ENCODE results near the gene GPR146. TPM values are rescaled to one million over a fixed set of nuclear protein-coding genes. Genes with fewer than 3 reads are reported as not detected.

The GPR146 gene
- total and polyA plus RNA-seq, 2 of the 8 experiments (the other 6 are each of a cell fraction or from before 2014, with no cell fraction given), result 1.8 to 2.7 TPM

DNA sequence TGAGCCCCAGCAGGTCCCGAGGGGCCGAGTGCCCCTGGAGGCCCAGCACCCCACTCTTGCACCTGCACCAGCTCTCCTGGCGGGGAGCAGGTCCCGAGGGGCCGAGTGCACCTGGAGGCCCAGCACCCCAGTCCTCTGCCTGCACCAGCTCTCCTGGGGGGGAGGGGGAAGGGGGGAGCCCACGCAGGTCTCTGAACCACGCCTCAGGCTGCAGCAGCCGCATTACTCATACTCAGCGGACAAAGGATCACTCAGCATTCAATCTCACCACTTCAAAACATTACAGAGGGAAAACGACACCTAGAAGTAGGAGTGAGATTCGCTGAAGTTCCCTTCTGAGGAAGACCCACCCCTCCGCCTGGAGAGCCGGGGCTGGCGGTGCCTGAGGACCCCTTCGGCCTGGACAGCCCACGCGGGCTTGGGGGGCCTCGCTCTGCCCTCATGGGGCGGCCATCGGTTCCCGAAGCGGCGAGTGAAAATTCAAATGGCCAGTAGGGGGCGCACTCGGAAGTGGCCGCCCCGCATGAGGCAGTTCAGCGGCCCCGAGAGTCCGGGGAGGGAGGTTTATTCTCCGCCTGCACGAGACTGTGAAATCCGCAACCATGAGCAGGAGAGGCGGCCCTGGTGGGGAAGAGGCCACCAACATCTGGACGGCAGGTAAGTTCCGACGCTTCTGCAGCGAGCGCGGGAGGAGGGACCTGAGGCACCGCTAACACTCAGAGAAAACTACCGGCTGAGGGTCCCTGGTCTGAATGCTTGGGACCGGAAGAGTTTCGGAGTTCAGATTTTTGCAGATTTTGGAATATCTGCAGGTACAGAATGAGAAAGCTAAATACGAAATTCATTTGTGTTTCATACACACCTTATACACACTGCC is 42.5 kb downstream of the GPR146 start (continued):
- TF ChIP-seq, protein P1, sequence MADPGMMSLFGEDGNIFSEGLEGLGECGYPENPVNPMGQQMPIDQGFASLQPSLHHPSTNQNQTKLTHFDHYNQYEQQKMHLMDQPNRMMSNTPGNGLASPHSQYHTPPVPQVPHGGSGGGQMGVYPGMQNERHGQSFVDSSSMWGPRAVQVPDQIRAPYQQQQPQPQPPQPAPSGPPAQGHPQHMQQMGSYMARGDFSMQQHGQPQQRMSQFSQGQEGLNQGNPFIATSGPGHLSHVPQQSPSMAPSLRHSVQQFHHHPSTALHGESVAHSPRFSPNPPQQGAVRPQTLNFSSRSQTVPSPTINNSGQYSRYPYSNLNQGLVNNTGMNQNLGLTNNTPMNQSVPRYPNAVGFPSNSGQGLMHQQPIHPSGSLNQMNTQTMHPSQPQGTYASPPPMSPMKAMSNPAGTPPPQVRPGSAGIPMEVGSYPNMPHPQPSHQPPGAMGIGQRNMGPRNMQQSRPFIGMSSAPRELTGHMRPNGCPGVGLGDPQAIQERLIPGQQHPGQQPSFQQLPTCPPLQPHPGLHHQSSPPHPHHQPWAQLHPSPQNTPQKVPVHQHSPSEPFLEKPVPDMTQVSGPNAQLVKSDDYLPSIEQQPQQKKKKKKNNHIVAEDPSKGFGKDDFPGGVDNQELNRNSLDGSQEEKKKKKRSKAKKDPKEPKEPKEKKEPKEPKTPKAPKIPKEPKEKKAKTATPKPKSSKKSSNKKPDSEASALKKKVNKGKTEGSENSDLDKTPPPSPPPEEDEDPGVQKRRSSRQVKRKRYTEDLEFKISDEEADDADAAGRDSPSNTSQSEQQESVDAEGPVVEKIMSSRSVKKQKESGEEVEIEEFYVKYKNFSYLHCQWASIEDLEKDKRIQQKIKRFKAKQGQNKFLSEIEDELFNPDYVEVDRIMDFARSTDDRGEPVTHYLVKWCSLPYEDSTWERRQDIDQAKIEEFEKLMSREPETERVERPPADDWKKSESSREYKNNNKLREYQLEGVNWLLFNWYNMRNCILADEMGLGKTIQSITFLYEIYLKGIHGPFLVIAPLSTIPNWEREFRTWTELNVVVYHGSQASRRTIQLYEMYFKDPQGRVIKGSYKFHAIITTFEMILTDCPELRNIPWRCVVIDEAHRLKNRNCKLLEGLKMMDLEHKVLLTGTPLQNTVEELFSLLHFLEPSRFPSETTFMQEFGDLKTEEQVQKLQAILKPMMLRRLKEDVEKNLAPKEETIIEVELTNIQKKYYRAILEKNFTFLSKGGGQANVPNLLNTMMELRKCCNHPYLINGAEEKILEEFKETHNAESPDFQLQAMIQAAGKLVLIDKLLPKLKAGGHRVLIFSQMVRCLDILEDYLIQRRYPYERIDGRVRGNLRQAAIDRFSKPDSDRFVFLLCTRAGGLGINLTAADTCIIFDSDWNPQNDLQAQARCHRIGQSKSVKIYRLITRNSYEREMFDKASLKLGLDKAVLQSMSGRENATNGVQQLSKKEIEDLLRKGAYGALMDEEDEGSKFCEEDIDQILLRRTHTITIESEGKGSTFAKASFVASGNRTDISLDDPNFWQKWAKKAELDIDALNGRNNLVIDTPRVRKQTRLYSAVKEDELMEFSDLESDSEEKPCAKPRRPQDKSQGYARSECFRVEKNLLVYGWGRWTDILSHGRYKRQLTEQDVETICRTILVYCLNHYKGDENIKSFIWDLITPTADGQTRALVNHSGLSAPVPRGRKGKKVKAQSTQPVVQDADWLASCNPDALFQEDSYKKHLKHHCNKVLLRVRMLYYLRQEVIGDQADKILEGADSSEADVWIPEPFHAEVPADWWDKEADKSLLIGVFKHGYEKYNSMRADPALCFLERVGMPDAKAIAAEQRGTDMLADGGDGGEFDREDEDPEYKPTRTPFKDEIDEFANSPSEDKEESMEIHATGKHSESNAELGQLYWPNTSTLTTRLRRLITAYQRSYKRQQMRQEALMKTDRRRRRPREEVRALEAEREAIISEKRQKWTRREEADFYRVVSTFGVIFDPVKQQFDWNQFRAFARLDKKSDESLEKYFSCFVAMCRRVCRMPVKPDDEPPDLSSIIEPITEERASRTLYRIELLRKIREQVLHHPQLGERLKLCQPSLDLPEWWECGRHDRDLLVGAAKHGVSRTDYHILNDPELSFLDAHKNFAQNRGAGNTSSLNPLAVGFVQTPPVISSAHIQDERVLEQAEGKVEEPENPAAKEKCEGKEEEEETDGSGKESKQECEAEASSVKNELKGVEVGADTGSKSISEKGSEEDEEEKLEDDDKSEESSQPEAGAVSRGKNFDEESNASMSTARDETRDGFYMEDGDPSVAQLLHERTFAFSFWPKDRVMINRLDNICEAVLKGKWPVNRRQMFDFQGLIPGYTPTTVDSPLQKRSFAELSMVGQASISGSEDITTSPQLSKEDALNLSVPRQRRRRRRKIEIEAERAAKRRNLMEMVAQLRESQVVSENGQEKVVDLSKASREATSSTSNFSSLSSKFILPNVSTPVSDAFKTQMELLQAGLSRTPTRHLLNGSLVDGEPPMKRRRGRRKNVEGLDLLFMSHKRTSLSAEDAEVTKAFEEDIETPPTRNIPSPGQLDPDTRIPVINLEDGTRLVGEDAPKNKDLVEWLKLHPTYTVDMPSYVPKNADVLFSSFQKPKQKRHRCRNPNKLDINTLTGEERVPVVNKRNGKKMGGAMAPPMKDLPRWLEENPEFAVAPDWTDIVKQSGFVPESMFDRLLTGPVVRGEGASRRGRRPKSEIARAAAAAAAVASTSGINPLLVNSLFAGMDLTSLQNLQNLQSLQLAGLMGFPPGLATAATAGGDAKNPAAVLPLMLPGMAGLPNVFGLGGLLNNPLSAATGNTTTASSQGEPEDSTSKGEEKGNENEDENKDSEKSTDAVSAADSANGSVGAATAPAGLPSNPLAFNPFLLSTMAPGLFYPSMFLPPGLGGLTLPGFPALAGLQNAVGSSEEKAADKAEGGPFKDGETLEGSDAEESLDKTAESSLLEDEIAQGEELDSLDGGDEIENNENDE (IDR thresholded peaks at IDR 0.05; ENCODE audit: insufficient replicate concordance, low read length), result no peak
- no peak for TF ChIP-seq POU5F1 (IDR thresholded peaks at IDR 0.05; ENCODE audit: low read depth, low read length)
- TF ChIP-seq POLR2AphosphoS5 (IDR thresholded peaks at IDR 0.05; ENCODE audit: low read depth, low read length), result no peak
- TF ChIP-seq GTF2F1 (IDR thresholded peaks at IDR 0.05; ENCODE audit: borderline replicate concordance, low read depth, low read length), result no peak
- no peak for TF ChIP-seq SRF (IDR thresholded peaks at IDR 0.05; ENCODE audit: low read depth, low read length)
- no peak for TF ChIP-seq TAF1 (IDR thresholded peaks at IDR 0.05; ENCODE audit: low read depth, low read length)
- peak; percentile 40 to 55 for TF ChIP-seq RAD21 (IDR thresholded peaks at IDR 0.05 in 1 of 2, conservative IDR thresholded peaks at IDR 0.05 in 1 of 2; ENCODE audit: low read depth in 2 of 2, low read length in 2 of 2)
- TF ChIP-seq RFX5 (IDR thresholded peaks at IDR 0.05; ENCODE audit: borderline replicate concordance, low read depth, low read length), result no peak
- no peak for TF ChIP-seq ZNF274 (IDR thresholded peaks at IDR 0.05; ENCODE audit: borderline replicate concordance, extremely low read depth, low read length)
- no peak for TF ChIP-seq SIRT6 (IDR thresholded peaks at IDR 0.05; ENCODE audit: low read length)

All from H1 (cell line).